Measurements from ENCODE around the gene NRXN2. TPM values are rescaled to one million over a fixed set of nuclear protein-coding genes. Genes with fewer than 3 reads are reported as not detected.

Gene NRXN2
- total and polyA plus RNA-seq, 7 donors: 0.44 to 5.2 (median 1.9) TPM

DNA sequence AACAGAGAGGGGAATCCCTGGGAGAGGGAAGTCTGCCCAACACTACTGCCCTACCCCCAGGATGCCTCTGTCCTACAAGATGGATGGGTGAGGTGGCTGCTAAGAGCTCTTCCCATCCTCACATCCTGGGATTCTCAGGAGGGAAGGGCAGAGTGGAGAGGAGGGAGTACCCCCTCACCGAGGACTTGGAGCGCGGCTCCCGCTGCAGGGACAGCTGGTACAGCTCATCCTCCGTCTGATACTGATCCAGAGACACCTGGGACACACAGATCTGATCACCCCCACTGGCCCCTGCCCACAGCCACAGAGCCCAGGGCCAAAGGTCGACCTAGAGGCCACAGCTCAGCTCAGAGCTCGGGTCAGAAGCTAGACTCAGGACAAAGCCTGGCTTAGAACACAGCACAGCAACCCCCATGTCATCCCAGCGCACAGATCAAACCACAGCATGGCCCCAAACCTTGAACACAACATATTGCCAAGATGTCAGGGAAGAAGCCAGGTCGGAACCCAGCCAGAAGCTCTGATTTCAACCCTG, 12.8 kb upstream of the NRXN2 start:
- Histone ChIP-seq H3K27ac (no peak overlapping the region), H3K9me3 (no peaks in the 10 kb centered on the region), H3K4me3 (no peak overlapping the region), H3K36me3 (ENCODE audit: insufficient read depth in 1 of 2, low read depth in 1 of 2) (peaks cover 0 to 11% of the 10 kb centered on the region in 2 donors), H3K4me1 (no peaks in the 10 kb centered on the region), H3K27me3 (ENCODE audit: insufficient read depth in 3 of 3, low read length in 2 of 3) (no peaks in the 10 kb centered on the region)
- DNase-seq: no peak
- 70 to 89% (median 85%) methylated on average over 9 of the region's 9 CpGs for WGBS, 3 donors
- no peak for ATAC-seq
- TF ChIP-seq, protein P1, sequence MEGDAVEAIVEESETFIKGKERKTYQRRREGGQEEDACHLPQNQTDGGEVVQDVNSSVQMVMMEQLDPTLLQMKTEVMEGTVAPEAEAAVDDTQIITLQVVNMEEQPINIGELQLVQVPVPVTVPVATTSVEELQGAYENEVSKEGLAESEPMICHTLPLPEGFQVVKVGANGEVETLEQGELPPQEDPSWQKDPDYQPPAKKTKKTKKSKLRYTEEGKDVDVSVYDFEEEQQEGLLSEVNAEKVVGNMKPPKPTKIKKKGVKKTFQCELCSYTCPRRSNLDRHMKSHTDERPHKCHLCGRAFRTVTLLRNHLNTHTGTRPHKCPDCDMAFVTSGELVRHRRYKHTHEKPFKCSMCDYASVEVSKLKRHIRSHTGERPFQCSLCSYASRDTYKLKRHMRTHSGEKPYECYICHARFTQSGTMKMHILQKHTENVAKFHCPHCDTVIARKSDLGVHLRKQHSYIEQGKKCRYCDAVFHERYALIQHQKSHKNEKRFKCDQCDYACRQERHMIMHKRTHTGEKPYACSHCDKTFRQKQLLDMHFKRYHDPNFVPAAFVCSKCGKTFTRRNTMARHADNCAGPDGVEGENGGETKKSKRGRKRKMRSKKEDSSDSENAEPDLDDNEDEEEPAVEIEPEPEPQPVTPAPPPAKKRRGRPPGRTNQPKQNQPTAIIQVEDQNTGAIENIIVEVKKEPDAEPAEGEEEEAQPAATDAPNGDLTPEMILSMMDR (IDR thresholded peaks at IDR 0.05): no peak
- intact Hi-C loops (cut with DNase I): no loop called here

DNA sequence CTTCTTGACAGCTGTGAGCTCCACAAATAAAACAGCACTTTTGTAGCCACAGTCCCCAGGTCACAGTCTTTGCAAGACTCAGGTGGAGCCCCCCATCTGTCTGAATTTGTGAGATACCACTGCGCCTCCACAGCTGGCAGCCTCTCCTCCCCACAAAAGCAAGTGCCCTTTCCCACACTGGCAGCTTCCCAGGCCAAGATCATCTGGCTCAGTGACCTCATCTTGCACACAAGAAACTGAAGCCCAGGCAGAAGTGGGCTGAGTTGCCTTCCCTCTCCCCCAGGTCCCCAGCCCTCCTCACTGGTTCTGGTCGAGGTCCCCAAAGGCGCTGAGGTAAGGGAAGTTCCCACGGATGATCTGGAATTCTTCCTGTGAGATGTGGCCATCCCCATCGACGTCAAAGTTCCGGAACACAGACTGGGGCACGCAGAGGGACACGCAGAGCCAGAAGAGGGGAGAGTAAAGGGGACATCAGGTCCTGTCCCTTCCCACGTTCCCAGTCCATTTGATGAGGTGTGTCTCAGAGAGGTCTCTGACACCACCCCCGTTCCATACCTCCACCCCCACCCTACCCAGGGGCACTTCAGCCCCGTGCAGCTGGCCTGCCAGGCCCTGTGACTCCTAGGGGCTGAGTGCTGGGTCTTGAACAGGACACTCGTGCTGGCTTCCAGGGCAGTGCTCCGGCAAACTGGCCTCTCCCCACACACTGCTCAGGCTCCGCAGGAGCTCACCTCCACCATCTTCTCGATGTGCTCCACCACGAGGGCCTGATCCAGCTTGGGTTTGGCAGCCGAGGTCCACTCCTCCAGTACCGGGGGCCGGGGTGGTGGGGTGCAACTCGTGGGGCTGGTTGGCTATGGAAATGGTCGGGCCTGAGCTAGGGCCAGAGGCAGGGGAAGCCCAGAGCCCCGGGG, 12.1 kb upstream of the NRXN2 start:
- H3K4me1 ChIP-seq: no peaks in the 10 kb centered on the region
- H3K27ac ChIP-seq: no peak overlapping the region
- TF ChIP-seq, protein P1 (IDR thresholded peaks at IDR 0.05): no peak
- DNase-seq: no peak
- H3K36me3 ChIP-seq (ENCODE audit: insufficient read depth in 1 of 2, low read depth in 1 of 2): peaks cover 0 to 11% of the 10 kb centered on the region in 2 donors
- WGBS, 3 donors: 60 to 76% (median 69%) methylated on average over 23 of the region's 23 CpGs
- intact Hi-C loops (cut with DNase I): no loop called here
- H3K4me3 ChIP-seq: no peak overlapping the region
- H3K9me3 ChIP-seq: no peaks in the 10 kb centered on the region
- ATAC-seq: peak in 3 of 4 donors; percentile 9 to 36 (median 33)
- H3K27me3 ChIP-seq (ENCODE audit: insufficient read depth in 3 of 3, low read length in 2 of 3): no peaks in the 10 kb centered on the region

DNA sequence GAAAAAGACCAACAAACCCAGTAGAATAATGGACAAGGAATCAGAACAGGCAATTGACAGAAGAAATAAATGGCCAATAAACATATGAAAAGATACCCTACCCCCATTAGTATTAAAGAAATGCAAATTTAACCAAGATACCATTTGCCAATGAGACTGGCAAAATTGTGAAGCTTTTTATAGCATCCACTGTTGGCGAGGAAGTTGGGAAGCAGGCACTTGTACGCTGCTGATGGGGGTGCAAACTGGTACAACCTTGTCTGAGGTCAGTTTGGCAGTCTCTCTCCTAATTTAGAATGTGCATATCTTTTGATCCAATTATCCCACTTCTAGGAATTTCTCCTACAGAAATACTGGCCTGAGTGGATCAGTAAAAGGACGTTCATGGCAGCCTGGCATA, 8.6 kb upstream of the NRXN2 start:
- Histone ChIP-seq H3K36me3 (ENCODE audit: insufficient read depth in 1 of 2, low read depth in 1 of 2) (peaks cover 0 to 8% of the 10 kb centered on the region in 2 donors), H3K4me1 (no peaks in the 10 kb centered on the region), H3K9me3 (no peaks in the 10 kb centered on the region), H3K27ac (no peak overlapping the region), H3K4me3 (no peak overlapping the region), H3K27me3 (ENCODE audit: insufficient read depth in 3 of 3, low read length in 2 of 3) (no peaks in the 10 kb centered on the region)
- WGBS, 3 donors: 82 to 92% (median 85%) methylated on average over 3 of the region's 3 CpGs
- no peak for DNase-seq
- no peak for ATAC-seq
- intact Hi-C loops (cut with DNase I): no loop called here
- TF ChIP-seq, protein P1 (IDR thresholded peaks at IDR 0.05): no peak

DNA sequence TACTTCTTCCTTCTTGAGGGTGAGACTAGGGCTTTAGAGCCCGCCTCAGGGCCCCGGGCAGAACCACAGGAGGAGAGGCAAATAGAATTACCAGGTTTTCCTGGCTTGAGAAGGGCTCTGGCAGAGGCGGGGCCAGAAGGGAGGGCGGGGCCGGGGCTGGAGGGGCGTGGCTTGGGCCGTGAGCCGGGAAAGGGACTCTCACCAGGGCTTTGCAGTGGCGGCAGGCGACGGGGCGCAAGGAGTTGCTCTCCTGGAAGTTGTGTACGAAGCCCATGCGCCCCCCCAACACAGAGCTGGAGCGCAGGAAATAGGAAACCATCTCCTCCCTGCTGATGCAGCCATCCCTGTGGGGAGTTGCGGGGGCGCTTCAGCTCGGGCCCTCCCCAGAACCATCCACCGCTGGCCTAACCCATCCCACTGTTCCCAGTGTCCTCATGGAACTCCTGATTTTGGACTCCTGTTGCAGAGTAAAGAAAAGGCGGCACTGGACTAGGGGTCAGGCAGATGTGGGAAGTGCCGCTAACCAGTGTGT, 6.9 kb upstream of the NRXN2 start:
- 32 to 36% (median 32%) methylated on average over 20 to 21 of the region's 21 CpGs for WGBS, 3 donors
- no peak for DNase-seq
- intact Hi-C loops (cut with DNase I): loop anchor here in 1 of 2 donors (10.0 kb wide), 1 partner anchor 285 kb away; no protein-coding TSS in a partner anchor

More for the DNA sequence above, 6.9 kb upstream of the NRXN2 start:
- peak; percentile 48 to 67 (median 57) for ATAC-seq
- H3K27me3 ChIP-seq (ENCODE audit: insufficient read depth in 3 of 3, low read length in 2 of 3): no peaks in the 10 kb centered on the region
- no peaks in the 10 kb centered on the region for H3K9me3 ChIP-seq
- H3K4me1 ChIP-seq: no peaks in the 10 kb centered on the region
- TF ChIP-seq, protein P1 (IDR thresholded peaks at IDR 0.05): no peak
- no peak overlapping the region for H3K4me3 ChIP-seq
- peaks cover 0 to 5% of the 10 kb centered on the region in 2 donors for H3K36me3 ChIP-seq (ENCODE audit: insufficient read depth in 1 of 2, low read depth in 1 of 2)
- no peak overlapping the region for H3K27ac ChIP-seq
